ENCODE results near the gene OPA3. TPM values are rescaled to one million over a fixed set of nuclear protein-coding genes. Genes with fewer than 3 reads are reported as not detected.

The OPA3 gene
- polyA plus RNA-seq, 1 donor from 2014 or later, result 6.0 TPM

DNA sequence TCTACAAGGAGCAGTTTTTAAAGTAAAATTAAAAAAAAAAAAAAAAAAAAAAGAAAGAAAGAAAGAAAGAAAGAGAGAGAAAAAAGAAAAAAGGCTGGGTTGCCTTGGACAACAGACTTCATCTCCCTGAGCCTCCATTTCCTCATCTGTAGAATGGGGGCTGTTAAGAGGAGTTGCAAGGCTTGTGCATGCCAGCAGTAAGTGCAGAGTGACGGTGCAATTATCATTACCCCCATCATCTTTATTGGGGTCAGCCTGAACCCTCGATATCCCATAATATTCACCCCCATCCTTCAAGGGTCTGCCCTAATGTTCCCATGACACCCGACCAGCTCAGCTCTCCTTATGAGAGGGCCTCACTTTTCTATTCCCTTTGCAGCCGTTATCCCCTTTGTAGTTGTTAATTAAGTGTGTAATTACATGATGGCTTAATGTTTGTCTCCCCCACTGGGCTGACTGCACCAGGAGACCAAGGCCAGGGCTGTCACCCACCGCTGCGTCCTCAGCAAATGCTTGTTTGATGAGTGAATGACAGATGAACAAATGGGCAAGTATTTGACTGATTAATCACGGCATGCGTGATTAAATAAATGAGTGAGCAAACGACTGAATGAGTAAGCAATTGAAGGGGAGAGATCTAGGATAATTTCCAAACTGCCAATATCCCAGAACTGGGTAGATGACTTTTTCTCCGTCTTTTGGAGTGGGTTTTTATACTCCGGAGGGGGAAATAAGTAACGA, 106.7 kb downstream of the OPA3 start:
- Histone ChIP-seq H3K9me2 (ENCODE audit: insufficient read depth, low read length) (no peaks in the 10 kb centered on the region), H3K27ac (ENCODE audit: low read length) (peak overlapping the region; percentile 82), H3K4me3 (ENCODE audit: low read length) (peak overlapping the region; percentile 69), H3K79me2 (replicated peaks; ENCODE audit: insufficient read depth, low read length) (no peaks in the 10 kb centered on the region), H4K20me1 (ENCODE audit: insufficient read depth) (no peaks in the 10 kb centered on the region), H2AFZ (ENCODE audit: low read depth, low read length) (no peak overlapping the region), H3K9ac (ENCODE audit: low read length) (peak overlapping the region; percentile 68), H3K36me3 (ENCODE audit: insufficient read depth, low read length) (no peaks in the 10 kb centered on the region), H3K27me3 (ENCODE audit: insufficient read depth, low read depth, low read length) (peaks cover 7% of the 10 kb centered on the region), H3K4me2 (ENCODE audit: low read length) (peak overlapping the region; percentile 66), H3F3A (ENCODE audit: insufficient read depth, low read length, poor library complexity, severe bottlenecking) (no peaks in the 10 kb centered on the region), H3K9me3 (ENCODE audit: low read length) (no peaks in the 10 kb centered on the region)
- TF ChIP-seq RAD21 (conservative IDR thresholded peaks at IDR 0.05), result no peak
- peak; percentile 22 for TF ChIP-seq EP300 (conservative IDR thresholded peaks at IDR 0.05; ENCODE audit: poor library complexity, severe bottlenecking)

Other genes starting within 250 kb of the OPA3 start
- gene KLC3, start 244.1 kb downstream of the OPA3 start, polyA plus RNA-seq, result 0.44 TPM in 1 of 2 replicates, not detected in the other
- gene ERCC2, start 214.2 kb downstream of the OPA3 start, polyA plus RNA-seq, result 28.8 and 39.0 TPM in 2 replicates
- 0.74 TPM in 1 of 2 replicates, not detected in the other for gene PPP1R13L, start 179.7 kb downstream of the OPA3 start, polyA plus RNA-seq
- gene POLR1G, start 178.2 kb downstream of the OPA3 start, polyA plus RNA-seq, result 2.3 and 2.4 TPM in 2 replicates
- 69.2 and 80.8 TPM in 2 replicates for gene ERCC1, start 160.9 kb downstream of the OPA3 start, polyA plus RNA-seq
- 1.4 and 2.1 TPM in 2 replicates for gene FOSB, start 116.8 kb downstream of the OPA3 start, polyA plus RNA-seq
- 70.3 and 83.9 TPM in 2 replicates for gene RTN2, start 87.8 kb downstream of the OPA3 start, polyA plus RNA-seq
- gene PPM1N, start 86.4 kb downstream of the OPA3 start, polyA plus RNA-seq, result 1.0 and 1.8 TPM in 2 replicates
- 6.1 and 15.6 TPM in 2 replicates for gene VASP, start 77.3 kb downstream of the OPA3 start, polyA plus RNA-seq
- gene GPR4, start 17.4 kb upstream of the OPA3 start, polyA plus RNA-seq, result 0.25 TPM in 1 of 2 replicates, not detected in the other
- 18.9 and 19.2 TPM in 2 replicates for gene EML2, start 54.6 kb upstream of the OPA3 start, polyA plus RNA-seq
- gene GIPR, start 83.4 kb upstream of the OPA3 start, polyA plus RNA-seq, result 6.4 and 13.1 TPM in 2 replicates
- gene SNRPD2, start 107.2 kb upstream of the OPA3 start, polyA plus RNA-seq, result 333 and 372 TPM in 2 replicates
- 6.8 and 8.4 TPM in 2 replicates for gene QPCTL, start 107.9 kb upstream of the OPA3 start, polyA plus RNA-seq
- 12.5 and 13.2 TPM in 2 replicates for gene FBXO46, start 146.1 kb upstream of the OPA3 start, polyA plus RNA-seq
- gene MEIOSIN, start 148.6 kb upstream of the OPA3 start, polyA plus RNA-seq, result not detected in 2 replicates
- gene SIX5, start 184.4 kb upstream of the OPA3 start, polyA plus RNA-seq, result 0.50 TPM in 1 of 2 replicates, not detected in the other
- 34.3 and 50.1 TPM in 2 replicates for gene DMPK, start 197.7 kb upstream of the OPA3 start, polyA plus RNA-seq
- gene DMWD, start 208.0 kb upstream of the OPA3 start, polyA plus RNA-seq, result 20.4 and 28.5 TPM in 2 replicates
- gene RSPH6A, start 230.5 kb upstream of the OPA3 start, polyA plus RNA-seq, result not detected in 2 replicates

Data from neural cell (in vitro differentiated cells).